Inferior parietal cortex (tissue), 1 donor: Measurements from ENCODE around the gene MAGEA3.
A peak's percentile ranks its signal among the peaks of the same experiment; 100 is the strongest.
"Not testable (repeated sequence)": the region's sequence is repeated elsewhere in the genome, so short reads cannot be mapped to it uniquely, and the experiment has no call there.

ENCODE experiments used
- DNase-seq: peaks from one replicate; pipeline ENCODE4 v3.0.0-alpha.2; 2016; ENCODE audit errors: extremely low spot score

MAGEA3 gene, protein sequence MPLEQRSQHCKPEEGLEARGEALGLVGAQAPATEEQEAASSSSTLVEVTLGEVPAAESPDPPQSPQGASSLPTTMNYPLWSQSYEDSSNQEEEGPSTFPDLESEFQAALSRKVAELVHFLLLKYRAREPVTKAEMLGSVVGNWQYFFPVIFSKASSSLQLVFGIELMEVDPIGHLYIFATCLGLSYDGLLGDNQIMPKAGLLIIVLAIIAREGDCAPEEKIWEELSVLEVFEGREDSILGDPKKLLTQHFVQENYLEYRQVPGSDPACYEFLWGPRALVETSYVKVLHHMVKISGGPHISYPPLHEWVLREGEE

DNA sequence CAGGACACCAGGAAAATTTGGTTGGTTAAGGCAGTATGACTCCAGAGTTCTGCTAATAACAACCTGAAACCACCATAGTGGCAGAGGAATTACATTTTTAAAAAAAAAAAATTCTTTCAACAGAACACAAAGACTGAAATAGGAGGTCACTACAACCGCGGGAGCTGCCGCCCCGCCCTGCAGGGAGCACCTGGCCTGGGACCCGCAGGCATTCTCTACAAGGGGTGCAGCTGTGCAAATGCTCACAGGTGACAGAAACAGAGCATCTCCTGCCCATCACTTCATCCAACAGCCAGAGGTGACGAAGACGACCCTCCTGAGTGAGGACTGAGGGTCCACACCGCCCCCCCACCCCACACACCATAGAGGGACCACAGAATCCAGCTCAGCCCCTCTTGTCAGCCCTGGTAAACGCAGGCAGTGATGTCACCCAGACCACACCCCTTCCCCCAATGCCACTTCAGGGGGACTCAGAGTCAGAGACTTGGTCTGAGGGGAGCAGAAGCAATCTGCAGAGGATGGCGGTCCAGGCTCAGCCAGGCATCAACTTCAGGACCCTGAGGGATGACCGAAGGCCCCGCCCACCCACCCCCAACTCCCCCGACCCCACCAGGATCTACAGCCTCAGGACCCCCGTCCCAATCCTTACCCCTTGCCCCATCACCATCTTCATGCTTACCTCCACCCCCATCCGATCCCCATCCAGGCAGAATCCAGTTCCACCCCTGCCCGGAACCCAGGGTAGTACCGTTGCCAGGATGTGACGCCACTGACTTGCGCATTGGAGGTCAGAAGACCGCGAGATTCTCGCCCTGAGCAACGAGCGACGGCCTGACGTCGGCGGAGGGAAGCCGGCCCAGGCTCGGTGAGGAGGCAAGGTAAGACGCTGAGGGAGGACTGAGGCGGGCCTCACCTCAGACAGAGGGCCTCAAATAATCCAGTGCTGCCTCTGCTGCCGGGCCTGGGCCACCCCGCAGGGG is at the start of gene MAGEA3:
Gene MAGEA3 (plus strand): TSS at position 843 of the 980 bp plus-strand sequence. CDS start 2,039 bp downstream, outside the sequence.
- not testable (repeated sequence) for DNase-seq

DNA sequence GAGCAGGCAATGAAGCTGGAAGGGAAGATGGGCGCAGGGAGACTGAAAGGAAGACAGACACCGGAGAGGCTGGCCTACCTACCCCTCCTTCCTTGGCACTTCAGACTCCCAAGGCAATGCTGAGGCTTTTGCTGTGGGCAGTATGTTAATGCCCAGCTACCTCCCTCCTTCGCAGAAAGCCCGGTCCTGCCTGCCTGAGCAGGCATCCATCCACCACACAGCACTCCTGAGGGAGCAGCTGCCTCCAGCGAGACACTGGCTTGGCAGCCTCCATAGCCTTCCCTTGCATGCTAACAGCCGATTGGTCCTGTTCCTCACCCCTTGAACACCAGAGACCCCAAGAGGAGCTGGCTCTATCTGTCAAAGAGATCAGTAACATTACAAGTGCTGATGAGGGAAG is 46.5 kb upstream of the MAGEA3 start:
- no peak for DNase-seq

DNA sequence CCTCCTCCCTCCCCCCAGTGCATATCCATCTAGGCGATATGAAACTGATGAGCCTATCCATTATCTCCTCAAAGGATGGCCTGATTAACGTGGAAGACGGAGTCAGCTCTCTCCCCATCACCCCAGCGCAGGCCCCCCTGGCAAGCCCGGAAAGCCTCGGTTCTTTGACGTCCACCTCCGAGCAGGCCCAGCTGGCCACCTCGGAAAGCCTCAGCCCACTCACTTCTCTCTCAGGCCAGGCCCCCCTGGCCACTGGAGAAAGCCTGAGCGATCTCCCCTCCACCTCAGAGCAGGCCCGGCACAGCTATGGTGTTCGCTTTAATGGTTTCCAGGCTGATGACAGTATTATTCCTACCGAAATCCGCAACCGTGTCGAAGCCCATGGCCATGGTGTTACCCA is 46.1 kb upstream of the MAGEA3 start:
- no peak for DNase-seq

GRCh38 chrX:152656087-152656486 is 42.5 kb upstream of the MAGEA3 start:
- DNase-seq = no peak

- no peak for DNase-seq
Measured at GRCh38 chrX:152656890-152657289, 41.7 kb upstream of the MAGEA3 start.

GRCh38 chrX:152658302-152658701 is 40.3 kb upstream of the MAGEA3 start:
- no peak for DNase-seq

DNA sequence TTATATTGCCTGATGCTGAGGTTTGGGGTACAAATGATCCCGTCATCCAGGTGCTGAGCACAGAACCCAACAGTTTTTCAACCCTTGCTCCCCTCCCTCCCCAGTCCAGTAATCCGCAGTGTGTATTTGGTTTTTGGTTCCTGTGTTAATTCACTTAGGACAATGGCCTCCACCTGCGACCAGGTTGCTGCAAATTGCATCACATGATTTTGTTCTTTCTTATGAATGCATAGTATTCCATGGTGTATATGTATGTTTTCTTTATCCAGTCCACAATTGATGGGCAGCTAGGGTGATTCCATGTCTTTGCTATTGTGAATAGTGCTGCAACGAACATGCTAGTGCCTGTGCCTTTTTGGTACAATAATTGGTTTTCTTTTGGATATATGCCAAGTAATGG is 35.5 kb upstream of the MAGEA3 start:
- no peak for DNase-seq

DNA sequence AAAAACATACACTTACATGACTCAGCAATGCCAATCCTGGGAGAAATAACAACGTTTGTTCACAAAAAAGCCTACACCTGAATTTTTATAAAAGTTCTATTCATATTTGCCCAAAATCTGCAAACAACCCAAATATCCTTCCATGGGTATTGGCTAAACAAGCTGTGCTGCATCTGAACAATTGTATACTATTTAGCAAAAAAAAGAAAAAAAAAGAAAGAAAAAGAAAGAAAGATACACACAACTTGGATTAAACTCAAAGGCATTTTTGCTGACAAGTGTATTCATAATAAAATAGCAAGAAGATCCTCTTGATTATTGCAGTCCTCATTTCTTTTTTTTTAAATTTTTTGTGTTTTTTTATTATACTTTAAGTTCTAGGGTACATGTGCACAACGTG is 24.5 kb upstream of the MAGEA3 start:
- no peak for DNase-seq

GRCh38 chrX:152674652-152675051 is 23.9 kb upstream of the MAGEA3 start:
- DNase-seq = not testable (repeated sequence)

GRCh38 chrX:152681012-152681411 is 17.6 kb upstream of the MAGEA3 start:
- not testable (repeated sequence) for DNase-seq

DNA sequence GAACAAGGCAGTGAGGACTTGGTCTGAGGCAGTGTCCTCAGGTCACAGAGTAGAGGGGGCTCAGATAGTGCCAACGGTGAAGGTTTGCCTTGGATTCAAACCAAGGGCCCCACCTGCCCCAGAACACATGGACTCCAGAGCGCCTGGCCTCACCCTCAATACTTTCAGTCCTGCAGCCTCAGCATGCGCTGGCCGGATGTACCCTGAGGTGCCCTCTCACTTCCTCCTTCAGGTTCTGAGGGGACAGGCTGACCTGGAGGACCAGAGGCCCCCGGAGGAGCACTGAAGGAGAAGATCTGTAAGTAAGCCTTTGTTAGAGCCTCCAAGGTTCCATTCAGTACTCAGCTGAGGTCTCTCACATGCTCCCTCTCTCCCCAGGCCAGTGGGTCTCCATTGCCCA is 1.8 kb downstream of the MAGEA3 start:
- not testable (repeated sequence) for DNase-seq

- DNase-seq = not testable (repeated sequence)
Measured at GRCh38 chrX:152706500-152706899, 7.9 kb downstream of the MAGEA3 start.

- not testable (repeated sequence) for DNase-seq
Measured at GRCh38 chrX:152709173-152709572, 10.6 kb downstream of the MAGEA3 start, which contains the start of gene CSAG2. CSAG2 (minus strand) TSS chrX:152709273; CDS start chrX:152709112, 161 bp downstream.

DNA sequence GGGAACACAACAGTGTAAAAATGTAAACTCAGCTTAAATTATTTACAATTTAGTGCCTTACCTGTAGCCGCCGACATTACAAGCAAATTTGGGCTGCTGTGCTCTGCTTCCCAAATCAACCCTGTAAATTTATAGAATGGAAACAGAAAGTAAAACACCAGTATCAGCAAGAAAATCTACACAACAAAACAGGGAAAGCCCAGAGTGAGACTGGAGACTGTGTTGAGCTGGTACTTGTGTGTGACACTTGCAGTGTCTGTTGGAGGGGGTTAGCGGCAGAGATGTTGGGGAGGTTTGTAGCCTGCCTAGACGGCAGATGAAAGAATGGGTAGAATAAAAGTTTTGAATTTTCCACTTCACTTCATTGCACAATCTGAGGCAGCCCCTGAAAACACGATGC is 14.6 kb downstream of the MAGEA3 start:
- not testable (repeated sequence) for DNase-seq

- DNase-seq = not testable (repeated sequence)
Measured at GRCh38 chrX:152713815-152714787, 15.5 kb downstream of the MAGEA3 start, which contains the start of gene MAGEA2B. MAGEA2B (plus strand) TSS chrX:152714628; CDS start chrX:152717107, 2,479 bp downstream.

DNA sequence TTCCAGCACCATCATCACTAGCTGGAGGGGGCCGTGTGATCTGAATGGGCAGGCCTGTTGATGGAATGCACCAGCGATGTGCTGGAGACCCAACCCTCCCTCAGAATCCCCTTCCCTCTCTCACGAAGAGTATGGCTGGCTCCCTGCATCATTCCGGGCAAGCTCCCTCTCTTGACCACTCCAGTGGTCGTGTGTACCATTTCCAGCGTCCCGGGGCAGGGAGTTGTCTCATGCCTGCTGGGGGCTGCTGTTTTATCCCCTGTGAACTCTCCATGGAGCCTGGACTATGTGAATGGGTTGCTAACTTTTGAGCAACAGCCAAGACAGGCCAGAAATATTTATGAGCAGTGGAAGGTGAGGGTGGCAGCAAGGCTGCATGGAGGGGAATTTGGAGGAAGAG is 26.8 kb downstream of the MAGEA3 start:
- no peak for DNase-seq

DNA sequence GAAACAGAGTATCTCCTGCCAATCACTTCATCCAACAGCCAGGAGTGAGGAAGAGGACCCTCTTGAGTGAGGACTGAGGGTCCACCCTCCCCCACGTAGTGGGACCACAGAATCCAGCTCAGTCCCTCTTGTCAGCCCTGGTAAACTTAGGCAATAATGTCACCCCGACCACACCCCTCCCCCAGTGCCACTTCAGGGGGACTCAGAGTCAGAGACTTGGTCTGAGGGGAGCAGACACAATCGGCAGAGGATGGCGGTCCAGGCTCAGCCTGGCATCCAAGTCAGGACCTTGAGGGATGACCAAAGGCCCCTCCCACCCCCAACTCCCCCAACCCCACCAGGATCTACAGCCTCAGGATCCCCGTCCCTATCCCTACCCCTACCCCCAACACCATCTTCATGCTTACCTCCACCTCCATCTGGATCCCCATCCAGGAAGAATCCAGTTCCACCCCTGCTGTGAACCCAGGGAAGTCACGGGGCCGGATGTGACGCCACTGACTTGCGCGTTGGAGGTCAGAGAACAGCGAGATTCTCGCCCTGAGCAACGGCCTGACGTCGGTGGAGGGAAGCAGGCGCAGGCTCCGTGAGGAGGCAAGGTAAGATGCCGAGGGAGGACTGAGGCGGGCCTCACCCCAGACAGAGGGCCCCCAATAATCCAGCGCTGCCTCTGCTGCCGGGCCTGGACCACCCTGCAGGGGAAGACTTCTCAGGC is 34.8 kb downstream of the MAGEA3 start, which contains the start of the genes CSAG1 and MAGEA12:
Gene CSAG1 (minus strand): TSS at position 461 of the 715 bp plus-strand sequence. CDS start 1,261 bp downstream, outside the sequence.
Gene MAGEA12 (plus strand): TSS at position 497 of the 715 bp plus-strand sequence. CDS start 2,405 bp downstream, outside the sequence.
- DNase-seq = peak; percentile 1

- not testable (repeated sequence) for DNase-seq
Measured at GRCh38 chrX:152734143-152734858, 35.7 kb downstream of the MAGEA3 start.

DNA sequence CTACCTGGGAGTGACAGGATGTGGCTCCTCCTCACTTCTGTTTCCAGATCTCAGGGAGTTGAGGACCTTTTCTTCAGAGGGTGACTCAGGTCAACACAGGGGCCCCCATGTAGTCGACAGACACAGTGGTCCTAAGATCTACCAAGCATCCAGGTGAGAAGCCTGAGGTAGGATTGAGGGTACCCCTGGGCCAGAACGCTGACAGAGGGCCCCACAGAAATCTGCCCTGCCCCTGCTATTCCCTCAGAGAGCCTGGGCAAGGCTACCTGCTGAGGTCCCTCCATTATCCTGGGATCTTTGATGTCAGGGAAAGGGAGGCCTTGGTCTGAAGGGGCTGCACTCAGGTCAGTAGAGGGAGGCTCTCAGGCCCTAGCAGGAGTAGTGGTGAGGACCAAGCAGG is 36.5 kb downstream of the MAGEA3 start:
- no peak for DNase-seq
